H1 (cell line): ENCODE measurements around the gene SERPINA12. TPM values are rescaled to one million over a fixed set of nuclear protein-coding genes. Genes with fewer than 3 reads are reported as not detected.

ENCODE experiments used
- CTCF ChIA-PET: fragments of 300-600 bp; sonication (Branson Sonifier 250); formaldehyde crosslinking; loops from one replicate; lab custom pipeline; 2021; ENCODE audit not compliant: partially characterized antibody; lab: Charles Lee
- POLR2A ChIA-PET: fragments of 300-600 bp; sonication (Branson Sonifier 250); formaldehyde crosslinking; loops from one replicate; lab custom pipeline; 2021; ENCODE audit warnings: inconsistent platforms; ENCODE audit not compliant: partially characterized antibody; lab: Charles Lee
- DNase-seq, 2 experiments: peaks; one replicate each; pipeline versions ENCODE4 v3.0.0 to v3.0.0-alpha.2; 2010 to 2022; ENCODE audit warnings: low spot score in 2 of 2, low read depth in 1 of 2, mixed read lengths in 1 of 2
- FAIRE-seq: peaks from 2 replicates; lab custom pipeline; 2011; peaks lifted over from hg19 to GRCh38; lab: Jason Lieb, UNC
- H2AFZ ChIP-seq: 2 replicates; pipeline ENCODE4 v1.8.1; 2012; ENCODE audit warnings: low read length, inconsistent platforms
- H2AK5ac ChIP-seq: 2 replicates; pipeline ENCODE4 v1.6.1; 2013; ENCODE audit warnings: low read depth, low read length
- H2BK120ac ChIP-seq: replicated peaks from 2 replicates; pipeline ENCODE3; 2013; ENCODE audit warnings: low read depth, low read length, inconsistent platforms
- H2BK12ac ChIP-seq: 2 replicates; pipeline ENCODE4 v1.6.1; 2013; ENCODE audit warnings: low read depth, low read length
- H2BK15ac ChIP-seq: 2 replicates; pipeline ENCODE4 v1.6.1; 2013; ENCODE audit warnings: low read length
- H2BK20ac ChIP-seq: 2 replicates; pipeline ENCODE4 v1.6.1; 2013; ENCODE audit warnings: low read length
- H2BK5ac ChIP-seq: 2 replicates; pipeline ENCODE4 v1.6.1; 2013; ENCODE audit warnings: low read depth, low read length
- H3K14ac ChIP-seq: 2 replicates; pipeline ENCODE4 v1.6.1; 2013; ENCODE audit warnings: inconsistent platforms; ENCODE audit not compliant: insufficient read length
- H3K18ac ChIP-seq: 2 replicates; pipeline ENCODE4 v1.6.1; 2013; ENCODE audit warnings: low read length; ENCODE audit errors: extremely low read depth
- H3K23ac ChIP-seq: 2 replicates; pipeline ENCODE4 v1.6.1; 2013; ENCODE audit warnings: inconsistent platforms; ENCODE audit not compliant: insufficient read length
- H3K23me2 ChIP-seq: 2 replicates; pipeline ENCODE4 v1.6.1; 2013; ENCODE audit warnings: low read depth, low read length
- H3K27ac ChIP-seq: 2 replicates; pipeline ENCODE4 v1.6.1; 2011; ENCODE audit warnings: low read depth, low read length, inconsistent platforms
- H3K27me3 ChIP-seq, 4 experiments: replicated peaks in 1 of 4; 1 replicate in 1 of 4; 2 replicates in 3 of 4; pipeline versions ENCODE4 v1.6.1 to v1.8.1; 2011 to 2013; ENCODE audit warnings: low read length in 3 of 4, mild to moderate bottlenecking in 3 of 4, inconsistent platforms in 2 of 4, mixed read lengths in 2 of 4, moderate library complexity in 1 of 4; ENCODE audit not compliant: control insufficient read depth in 3 of 4, insufficient read depth in 3 of 4; ENCODE audit errors: extremely low read depth in 1 of 4
- H3K36me3 ChIP-seq, 4 experiments: 2 replicates each; pipeline versions ENCODE4 v1.6.1 to v1.8.1; 2011 to 2013; ENCODE audit warnings: mild to moderate bottlenecking in 4 of 4, low read length in 3 of 4, moderate library complexity in 2 of 4, control low read depth in 1 of 4, inconsistent platforms in 1 of 4; ENCODE audit not compliant: insufficient read depth in 4 of 4, control insufficient read depth in 2 of 4
- H3K4ac ChIP-seq: replicated peaks from 2 replicates; pipeline ENCODE3; 2013; ENCODE audit warnings: low read length, low read depth, mixed read lengths, inconsistent platforms; ENCODE audit not compliant: insufficient read length
- H3K4me1 ChIP-seq, 4 experiments: replicated peaks in 1 of 4; 1 replicate in 1 of 4; 2 replicates in 3 of 4; pipeline versions ENCODE4 v1.6.1 to v1.8.1; 2011 to 2013; ENCODE audit warnings: low read length in 3 of 4, inconsistent platforms in 2 of 4, mixed read lengths in 1 of 4; ENCODE audit not compliant: insufficient read depth in 4 of 4, control insufficient read depth in 3 of 4
- H3K4me2 ChIP-seq, 2 experiments: 2 replicates each; pipeline versions ENCODE4 v1.6.1 to v1.8.1; 2011 to 2013; ENCODE audit warnings: low read depth in 2 of 2, low read length in 2 of 2, control low read depth in 1 of 2, inconsistent platforms in 1 of 2, mild to moderate bottlenecking in 1 of 2; ENCODE audit not compliant: insufficient read depth in 1 of 2
- H3K4me3 ChIP-seq, 4 experiments: fragments of 200-600, 300-600 bp in 1 of 4; sonication (generic), shearing (Covaris generic), sonication (Bioruptor Twin) in 1 of 4; 2 replicates each; pipeline versions ENCODE4 v1.5.1 to v1.8.1; 2011 to 2016; ENCODE audit warnings: low read length in 4 of 4, low read depth in 3 of 4, control low read depth in 2 of 4, inconsistent platforms in 2 of 4, mild to moderate bottlenecking in 2 of 4, mixed read lengths in 1 of 4, moderate library complexity in 1 of 4; ENCODE audit not compliant: insufficient read depth in 2 of 4; ENCODE audit errors: extremely low read depth in 1 of 4
- H3K56ac ChIP-seq: replicated peaks from 2 replicates; pipeline ENCODE3; 2013; ENCODE audit warnings: low read depth, mild to moderate bottlenecking, mixed read lengths, low read length, inconsistent platforms; ENCODE audit not compliant: insufficient read length
- H3K79me1 ChIP-seq: 2 replicates; pipeline ENCODE4 v1.6.1; 2013; ENCODE audit warnings: low read depth, low read length, control low read depth
- H3K79me2 ChIP-seq, 2 experiments: 2 replicates each; pipeline versions ENCODE4 v1.6.1 to v1.8.1; 2012 to 2013; ENCODE audit warnings: low read length in 2 of 2, mild to moderate bottlenecking in 2 of 2, inconsistent platforms in 1 of 2; ENCODE audit not compliant: insufficient read depth in 2 of 2, control insufficient read depth in 1 of 2
- H3K9ac ChIP-seq, 4 experiments: replicated peaks in 1 of 4; 1 replicate in 1 of 4; 2 replicates in 3 of 4; pipeline versions ENCODE4 v1.6.1 to v1.8.1; 2011 to 2013; ENCODE audit warnings: low read depth in 3 of 4, low read length in 3 of 4, control low read depth in 2 of 4, mild to moderate bottlenecking in 2 of 4, moderate library complexity in 2 of 4, inconsistent platforms in 1 of 4; ENCODE audit errors: extremely low read depth in 1 of 4
- H3K9me3 ChIP-seq, 2 experiments: 2 replicates each; pipeline versions ENCODE4 v1.6.1 to v1.8.1; 2012 to 2013; ENCODE audit warnings: mild to moderate bottlenecking in 2 of 2, moderate library complexity in 2 of 2, control low read depth in 1 of 2, inconsistent platforms in 1 of 2, low read depth in 1 of 2, low read length in 1 of 2, mixed read lengths in 1 of 2; ENCODE audit not compliant: insufficient read depth in 2 of 2
- H4K20me1 ChIP-seq, 2 experiments: replicated peaks in 1 of 2; 2 replicates each; pipeline versions ENCODE3 to v1.8.1; 2011 to 2013; ENCODE audit warnings: inconsistent platforms in 2 of 2, low read length in 2 of 2, mild to moderate bottlenecking in 1 of 2; ENCODE audit not compliant: insufficient read depth in 2 of 2, control insufficient read depth in 1 of 2
- H4K5ac ChIP-seq: 2 replicates; pipeline ENCODE4 v1.6.1; 2013; ENCODE audit warnings: low read length, low read depth, mixed read lengths, inconsistent platforms; ENCODE audit not compliant: insufficient read length
- H4K8ac ChIP-seq: 2 replicates; pipeline ENCODE4 v1.8.0; 2013; ENCODE audit warnings: mild to moderate bottlenecking, moderate library complexity, low read length, inconsistent platforms; ENCODE audit not compliant: insufficient read depth; ENCODE audit errors: extremely low read depth
- H4K91ac ChIP-seq: replicated peaks from 2 replicates; pipeline ENCODE3; 2013; ENCODE audit warnings: low read length, mixed read lengths, inconsistent platforms; ENCODE audit not compliant: insufficient read length
- CTBP2 ChIP-seq: IDR thresholded peaks from 2 replicates; pipeline ENCODE4 v1.7.0; 2011; ENCODE audit warnings: borderline replicate concordance, mild to moderate bottlenecking, moderate library complexity, mixed read lengths, low read length; ENCODE audit not compliant: insufficient read depth, insufficient read length
- EZH2 ChIP-seq: fragments of 200-600 bp; sonication (generic); IDR thresholded peaks from 2 replicates; pipeline ENCODE4 v1.7.1; 2012; ENCODE audit warnings: low read depth, mild to moderate bottlenecking, moderate library complexity, low read length, inconsistent platforms; ENCODE audit not compliant: severe bottlenecking
- HDAC6 ChIP-seq: IDR thresholded peaks from one replicate; pipeline ENCODE4 v1.7.1; 2012; ENCODE audit warnings: low read depth, mild to moderate bottlenecking, inconsistent platforms, low read length, moderate library complexity
- JUN ChIP-seq: IDR thresholded peaks from 2 replicates; pipeline ENCODE4 v1.6.1; 2011; ENCODE audit warnings: low read depth, mild to moderate bottlenecking, improper control_type of control experiment, low read length
- NANOG ChIP-seq: IDR thresholded peaks from 2 replicates; pipeline ENCODE4 v1.6.1; 2011; ENCODE audit warnings: low read length, low read depth, mild to moderate bottlenecking, inconsistent platforms; ENCODE audit not compliant: insufficient read depth, poor library complexity, severe bottlenecking
- RBBP5 ChIP-seq: IDR thresholded peaks from 2 replicates; pipeline ENCODE4 v1.7.1; 2012; ENCODE audit warnings: low read depth, mild to moderate bottlenecking, inconsistent platforms, low read length, moderate library complexity, borderline replicate concordance
- RNF2 ChIP-seq: fragments of 200-900, 300-1000 bp; sonication (generic); IDR thresholded peaks from 2 replicates; pipeline ENCODE4 v1.7.1; 2016; ENCODE audit warnings: borderline replicate concordance, low read depth, mild to moderate bottlenecking, antibody characterized with exemption, low read length; ENCODE audit not compliant: poor library complexity, severe bottlenecking; ENCODE audit errors: missing control alignments
- SP2 ChIP-seq: IDR thresholded peaks from 2 replicates; pipeline ENCODE4 v1.6.1; 2012; ENCODE audit warnings: mild to moderate bottlenecking, low read length, inconsistent platforms
- TCF12 ChIP-seq: IDR thresholded peaks from 2 replicates; pipeline ENCODE4 v1.6.1; 2011; ENCODE audit warnings: low read depth, mild to moderate bottlenecking, low read length
- WGBS, 2 experiments: shearing (Covaris generic) in 1 of 2; methylation state at CpG; one replicate each; pipeline versions ENCODE4 v1.1.6 to v1.1.7; 2013 to 2015; ENCODE audit warnings: low lambda C conversion rate in 2 of 2, mixed read lengths in 2 of 2, inconsistent platforms in 1 of 2, low coverage in 1 of 2, missing lambda C conversion rate in 1 of 2; ENCODE audit not compliant: insufficient replicate concordance in 2 of 2, insufficient coverage in 1 of 2, insufficient read length in 1 of 2; ENCODE audit errors: extremely low coverage in 1 of 2, missing lambda C conversion rate in 1 of 2; 5-methylcytosine and 5-hydroxymethylcytosine counted together
- polyA plus RNA-seq, 7 experiments: library from polyadenylated mRNA; depleted of rRNA in 3 of 7; stranded (reverse) in 5 of 7; unstranded in 2 of 7; fragments of >200 nt in 5 of 7; fragments of 200-250 nt in 2 of 7; gene quantifications; 1 replicate in 5 of 7; 2 replicates in 1 of 7; 4 replicates in 1 of 7; pipeline versions ENCODE4 v1.2.1 to v1.2.3, GENCODE V29; 2011 to 2013; ENCODE audit warnings: missing spikeins in 2 of 7, mixed read lengths in 2 of 7
- total RNA-seq: library from RNA; stranded (reverse); fragmentation: NEBNext Ultra II Directional; extraction: Animal tissue kit (Norgen Biotek cat#: 25700); gene quantifications from 2 replicates; pipeline ENCODE4 v1.2.1, GENCODE V29; 2021
- TF ChIP-seq, protein P1 (sequence below): IDR thresholded peaks from 2 replicates; pipeline ENCODE4 v1.6.1; 2012; ENCODE audit warnings: inconsistent platforms

The SERPINA12 gene
- total and polyA plus RNA-seq, 2 of the 8 experiments (the other 6 are each of a cell fraction or from before 2014, with no cell fraction given), result not detected

DNA sequence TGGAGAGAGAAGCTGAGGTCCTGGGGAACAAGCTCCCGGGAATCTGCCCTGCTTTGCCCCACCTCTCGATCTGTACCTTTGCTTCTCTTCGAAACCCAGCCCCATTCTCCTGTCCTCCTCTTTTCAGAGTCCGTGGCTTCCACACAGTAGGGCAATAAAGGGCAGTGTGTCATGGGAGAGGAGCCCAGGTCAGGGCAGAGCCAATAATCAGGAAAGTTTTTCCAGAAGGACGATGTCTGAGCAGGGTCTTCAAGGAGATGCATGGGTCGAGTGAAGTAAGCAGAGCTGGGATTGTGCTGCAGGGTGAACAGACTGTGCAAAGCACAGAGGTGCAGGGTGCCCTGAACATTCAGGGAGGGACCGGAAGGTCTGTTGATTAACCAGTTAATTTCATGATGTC lies 29.9 kb upstream of the SERPINA12 start:
- no peak overlapping the region for H2AK5ac ChIP-seq
- no peak overlapping the region for H3K4me2 ChIP-seq
- H3K27me3 ChIP-seq, result peaks cover 0 to 3% (median 0%) of the 10 kb centered on the region in 4 experiments; a peak in 1 of 7 replicates
- no peak overlapping the region for H3K4me3 ChIP-seq
- DNase-seq, result no peak
- no peaks in the 10 kb centered on the region for H3K23me2 ChIP-seq
- WGBS, 2 experiments, result 94% methylated on average over 7 of the region's 7 CpGs; no CpG with 5 or more reads in 1 of the 2 experiments
- no peak overlapping the region for H4K8ac ChIP-seq
- no peak for FAIRE-seq
- ChIA-PET CTCF (interaction anchor here (0.6 to 7.8 kb wide), 9 partner anchors 11 to 359 kb away, joined by 3 to 56 read pairs (median 3); no protein-coding TSS in a partner anchor), POLR2A (no interaction called here)
- H2BK20ac ChIP-seq, result no peak overlapping the region
- no peaks in the 10 kb centered on the region for H3K9me3 ChIP-seq
- H4K20me1 ChIP-seq, result no peaks in the 10 kb centered on the region
- no peak overlapping the region for H2AFZ ChIP-seq
- H3K56ac ChIP-seq, result no peak overlapping the region
- no peak overlapping the region for H4K5ac ChIP-seq
- H3K23ac ChIP-seq, result no peak overlapping the region
- no peak overlapping the region for H2BK5ac ChIP-seq
- H3K14ac ChIP-seq, result no peak overlapping the region
- H3K27ac ChIP-seq, result no peak overlapping the region
- H2BK120ac ChIP-seq, result no peak overlapping the region
- H3K4me1 ChIP-seq, result peaks cover 0 to 2% (median 2%) of the 10 kb centered on the region in 4 experiments; a peak in 4 of 7 replicates
- H4K91ac ChIP-seq, result no peak overlapping the region
- H3K36me3 ChIP-seq, result no peaks in the 10 kb centered on the region
- no peak overlapping the region for H3K9ac ChIP-seq
- no peak overlapping the region for H3K4ac ChIP-seq
- TF ChIP-seq RNF2 (no peak), NANOG (no peak), CTBP2 (no peak), RBBP5 (no peak), EZH2 (no peak), HDAC6 (no peak), TCF12 (no peak), SP2 (no peak), JUN (no peak)
- TF ChIP-seq, protein P1, sequence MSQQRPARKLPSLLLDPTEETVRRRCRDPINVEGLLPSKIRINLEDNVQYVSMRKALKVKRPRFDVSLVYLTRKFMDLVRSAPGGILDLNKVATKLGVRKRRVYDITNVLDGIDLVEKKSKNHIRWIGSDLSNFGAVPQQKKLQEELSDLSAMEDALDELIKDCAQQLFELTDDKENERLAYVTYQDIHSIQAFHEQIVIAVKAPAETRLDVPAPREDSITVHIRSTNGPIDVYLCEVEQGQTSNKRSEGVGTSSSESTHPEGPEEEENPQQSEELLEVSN, result no peak
- H3K18ac ChIP-seq, result no peak overlapping the region
- 0 out of 2 replicates have a peak overlapping the region, but pooled peaks have one; percentile 68 for H2BK15ac ChIP-seq
- H2BK12ac ChIP-seq, result no peak overlapping the region
- H3K79me1 ChIP-seq, result no peaks in the 10 kb centered on the region
- H3K79me2 ChIP-seq, result no peaks in the 10 kb centered on the region
